ENCODE data around the gene SAMD9.
A peak's percentile ranks its signal among the peaks of the same experiment; 100 is the strongest.
"Not testable (repeated sequence)": the region's sequence is repeated elsewhere in the genome, so short reads cannot be mapped to it uniquely, and the experiment has no call there.

The SAMD9 gene

DNA sequence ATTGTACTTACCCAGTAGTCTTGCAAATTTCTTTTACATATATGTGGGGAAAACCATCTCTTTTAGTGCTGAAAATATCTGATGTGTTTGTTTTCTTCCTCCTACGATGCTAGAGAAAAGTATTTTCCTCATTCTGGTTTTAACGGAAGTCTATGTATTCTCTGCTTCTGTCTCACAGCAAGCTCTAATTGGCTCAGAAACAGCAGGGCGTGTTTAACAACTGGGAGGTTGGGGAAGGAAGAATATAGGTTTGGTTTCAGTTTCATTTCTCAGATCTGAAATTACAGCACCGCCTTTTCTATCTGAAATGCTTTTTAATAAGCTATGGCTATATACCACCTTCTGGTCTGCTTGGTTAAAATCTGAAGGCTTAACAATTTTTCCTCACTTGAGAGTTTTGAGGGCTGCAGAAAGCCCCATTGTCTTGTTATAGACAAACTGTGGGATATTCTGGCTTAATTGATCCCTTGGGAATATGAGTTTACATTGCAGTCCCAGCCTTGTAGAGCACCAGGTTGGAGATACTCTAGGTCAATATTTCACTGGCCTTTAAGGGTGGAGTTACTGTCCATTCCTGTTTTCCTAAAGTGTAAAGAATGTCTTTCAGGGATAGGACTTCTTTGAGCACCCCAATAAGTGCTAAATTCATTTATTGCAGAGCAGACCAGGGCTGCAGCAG lies at the start of gene SAMD9:
SAMD9 (minus strand) TSS at position 128 of the 679 bp plus-strand sequence. CDS start 11,882 bp downstream, outside the sequence.
- peak; percentile 79 to 93 for DNase-seq

DNA sequence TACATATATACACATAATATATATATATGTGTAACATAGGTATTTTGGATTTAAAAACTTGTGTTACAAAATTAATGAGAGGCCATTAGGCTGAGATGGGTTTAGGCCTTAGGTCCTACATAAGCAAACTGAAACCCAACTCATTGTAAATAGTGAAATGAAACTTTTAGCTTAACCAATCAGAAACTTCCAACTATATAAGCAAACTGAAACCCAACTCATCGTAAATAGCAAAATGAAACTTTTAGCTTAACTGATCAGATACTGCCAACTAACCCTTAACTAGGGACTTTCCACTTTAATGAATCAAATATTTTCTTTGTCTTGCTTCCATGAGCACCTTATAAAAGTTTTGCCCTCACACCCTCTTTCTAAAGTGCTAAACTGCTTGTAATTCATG lies 47.7 kb upstream of the SAMD9 start:
- DNase-seq: no peak

DNA sequence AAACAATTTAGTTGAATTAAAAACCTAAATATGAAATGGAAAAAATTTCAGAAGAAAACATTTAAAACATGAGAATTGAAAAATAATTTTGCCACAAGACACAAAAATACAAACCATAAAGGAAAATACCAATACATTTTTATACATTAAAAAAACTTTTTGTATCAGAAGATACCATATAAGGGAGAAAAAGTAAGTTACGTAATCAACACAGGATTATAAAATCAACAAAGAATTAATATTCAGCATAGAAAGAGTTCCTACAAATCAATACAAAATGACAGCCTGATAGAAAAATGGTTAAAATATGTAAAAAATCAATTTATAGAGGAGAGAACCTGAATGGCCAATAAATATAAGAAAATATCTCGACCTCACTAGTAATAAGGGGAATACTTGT lies 47.0 kb upstream of the SAMD9 start:
- no peak for DNase-seq

DNA sequence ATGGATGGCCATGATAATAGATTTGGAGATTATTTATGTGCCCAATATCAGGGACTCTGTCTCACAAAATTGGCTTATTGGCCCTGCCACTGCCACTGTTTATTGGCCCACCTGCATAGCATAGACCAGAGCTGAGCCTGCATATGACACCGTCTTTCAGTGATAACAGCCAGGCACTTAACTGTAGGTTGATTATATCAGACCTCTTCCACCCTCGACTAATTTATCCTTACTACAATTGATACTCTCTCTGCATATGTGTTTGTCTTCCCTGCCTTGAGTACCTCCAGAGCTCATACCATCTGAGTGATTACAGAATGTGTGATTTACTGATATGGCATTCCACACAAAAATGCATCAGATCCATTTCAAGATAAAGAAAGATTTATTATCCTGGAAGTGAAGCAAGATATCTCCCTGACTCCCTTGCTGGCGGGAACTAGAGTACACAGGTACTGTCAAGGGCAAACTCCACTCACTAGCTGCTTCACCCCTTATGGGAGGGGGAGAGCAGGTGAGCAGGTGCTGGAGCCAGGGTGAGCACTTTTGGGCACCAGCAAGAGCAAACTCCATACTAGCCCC lies 43.5 kb upstream of the SAMD9 start:
- DNase-seq: no peak

DNA sequence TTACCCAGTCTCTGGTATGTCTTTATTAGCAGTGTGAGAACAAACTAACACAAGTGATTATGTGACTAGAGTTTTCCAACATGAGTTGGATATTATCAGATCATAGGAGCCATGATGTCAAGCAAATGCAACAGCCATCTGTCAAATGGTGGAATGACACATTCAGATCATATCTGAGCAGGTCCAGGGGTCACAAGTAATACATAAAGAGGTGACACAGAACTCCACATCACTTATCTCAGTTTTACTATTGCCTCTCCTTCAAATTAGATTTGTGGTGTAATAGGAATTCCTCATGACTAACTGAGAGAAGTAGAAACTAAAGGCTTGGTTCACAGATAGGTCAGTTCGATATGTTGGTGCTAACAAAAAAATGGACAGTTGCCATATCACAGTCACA lies 42.6 kb upstream of the SAMD9 start:
- DNase-seq: no peak

DNA sequence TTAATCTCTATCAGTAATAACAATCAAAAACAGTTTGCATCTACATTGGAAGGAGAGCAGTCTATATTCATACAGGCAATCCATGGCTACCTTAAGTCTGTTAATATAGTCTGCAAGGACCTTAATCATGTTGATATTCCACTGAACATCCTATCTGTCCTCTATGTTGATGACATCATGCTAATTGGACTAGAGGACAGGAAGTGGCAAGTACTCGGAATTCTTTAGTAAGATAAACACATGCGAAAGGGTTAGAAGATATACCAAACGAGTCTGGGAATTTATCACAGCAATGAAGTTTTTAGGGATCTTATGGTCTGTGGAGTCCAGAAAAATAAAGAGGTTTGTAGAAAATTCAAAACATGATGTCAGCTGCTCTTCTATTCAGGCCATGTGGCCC lies 41.7 kb upstream of the SAMD9 start:
- no peak for DNase-seq

DNA sequence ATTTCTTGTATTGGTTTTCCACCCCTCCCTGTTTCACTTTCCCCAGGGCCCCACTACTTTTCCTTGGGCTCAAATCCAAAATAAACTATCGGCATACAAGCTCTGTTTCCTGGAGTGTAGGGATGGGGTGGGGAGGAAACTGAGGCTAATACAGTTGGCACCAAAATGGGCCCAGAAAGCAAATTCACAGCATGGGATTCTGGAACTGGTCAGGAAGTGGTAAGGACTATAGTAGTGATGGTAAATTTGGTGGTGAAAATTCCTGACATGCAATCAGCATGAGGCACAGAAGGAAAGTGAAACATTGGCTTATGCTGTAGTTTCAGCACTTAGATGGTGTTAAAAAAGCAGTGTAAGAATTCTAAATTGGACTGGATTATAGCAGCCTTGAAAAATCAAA lies 39.1 kb upstream of the SAMD9 start:
- no peak for DNase-seq

DNA sequence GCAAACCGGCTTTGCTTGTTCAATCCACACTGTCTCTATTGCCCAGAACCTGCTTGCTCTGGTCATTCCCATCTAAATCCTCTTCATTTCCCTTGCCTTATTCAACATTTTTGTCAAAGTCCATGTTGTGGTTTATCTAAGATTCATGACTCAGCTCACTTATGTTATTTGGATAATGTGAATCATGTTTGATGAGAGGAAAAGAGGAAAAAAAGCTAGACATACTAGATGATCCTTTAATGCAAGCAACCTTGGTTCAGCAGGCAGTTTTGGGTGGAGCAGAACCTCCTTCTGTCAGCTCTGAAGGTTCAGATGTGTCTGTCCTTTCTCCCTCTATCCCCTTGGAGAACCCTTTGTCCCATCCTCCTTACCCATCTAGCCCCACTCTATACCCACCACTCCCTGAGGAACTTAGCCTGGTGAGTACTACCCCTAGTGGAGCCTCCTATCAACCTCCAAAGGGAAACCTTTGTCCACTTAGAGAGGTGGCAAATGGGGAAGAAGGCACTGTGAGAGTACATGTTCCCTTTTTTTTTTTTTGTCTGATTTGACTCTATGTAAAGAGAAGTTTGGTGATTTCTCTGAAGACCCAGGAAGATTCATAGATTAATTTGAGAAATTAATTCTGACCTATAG lies 32.5 kb upstream of the SAMD9 start:
- no peak for DNase-seq

DNA sequence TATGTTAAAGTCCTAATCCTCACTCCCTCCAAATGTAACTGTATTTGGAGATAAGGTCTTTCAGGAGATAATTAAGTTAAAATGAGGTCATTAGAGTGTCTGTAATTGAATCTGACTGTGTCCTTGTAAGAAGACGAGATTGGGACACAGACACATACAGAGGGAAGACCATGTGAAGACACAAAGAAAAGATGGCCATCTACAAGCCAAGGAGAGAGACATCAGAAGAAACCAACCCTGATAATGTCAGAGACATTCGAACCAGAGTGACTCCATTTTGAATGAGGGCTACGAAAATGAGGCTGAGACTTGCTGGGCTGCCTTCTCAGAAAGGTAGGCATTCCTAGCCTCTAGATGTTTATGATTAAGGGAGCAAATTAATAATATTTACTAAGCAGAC lies 30.9 kb upstream of the SAMD9 start:
- no peak for DNase-seq

DNA sequence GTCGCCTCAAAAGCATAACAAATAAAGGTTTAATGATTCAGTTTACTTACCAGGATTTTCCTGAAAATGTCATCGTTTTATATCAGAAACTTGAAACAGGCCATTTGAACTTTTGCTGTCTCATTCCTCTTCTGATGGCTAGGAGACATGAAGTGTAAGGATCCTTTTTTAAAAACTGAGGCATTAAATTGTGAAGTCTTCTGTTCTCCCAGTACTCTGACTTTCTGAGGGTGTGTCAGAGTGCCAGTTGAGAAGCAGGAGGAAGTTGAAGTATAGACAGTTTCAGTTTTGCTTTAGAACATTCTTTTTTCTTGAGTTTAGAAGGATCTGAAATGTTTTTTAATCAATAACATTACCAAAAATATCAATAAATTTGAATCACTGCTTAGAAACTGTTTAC lies 30.4 kb upstream of the SAMD9 start, which contains the start of gene SAMD9L:
SAMD9L (minus strand) TSS at position 242 of the 400 bp plus-strand sequence. CDS start 12,414 bp downstream, outside the sequence.
- no peak for DNase-seq

DNA sequence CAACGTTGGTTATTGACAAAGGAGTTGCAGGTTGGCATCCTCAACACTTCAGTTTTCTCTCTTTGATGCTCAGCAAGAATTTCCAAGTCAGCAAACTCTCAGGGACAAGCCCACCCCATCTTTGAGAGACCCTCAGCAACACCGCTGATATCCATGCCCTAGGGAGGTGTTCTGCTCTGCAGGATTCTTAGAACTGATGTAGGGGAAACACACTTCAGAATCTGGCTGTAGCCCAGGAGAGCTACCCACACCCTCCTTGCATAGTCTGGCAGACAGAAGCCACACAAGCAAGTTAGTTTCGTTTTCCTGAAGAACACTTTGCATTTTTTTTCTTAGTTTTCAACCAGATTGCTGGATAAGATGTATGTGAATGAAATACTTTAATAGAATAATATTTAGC lies 29.6 kb upstream of the SAMD9 start:
- no peak for DNase-seq

DNA sequence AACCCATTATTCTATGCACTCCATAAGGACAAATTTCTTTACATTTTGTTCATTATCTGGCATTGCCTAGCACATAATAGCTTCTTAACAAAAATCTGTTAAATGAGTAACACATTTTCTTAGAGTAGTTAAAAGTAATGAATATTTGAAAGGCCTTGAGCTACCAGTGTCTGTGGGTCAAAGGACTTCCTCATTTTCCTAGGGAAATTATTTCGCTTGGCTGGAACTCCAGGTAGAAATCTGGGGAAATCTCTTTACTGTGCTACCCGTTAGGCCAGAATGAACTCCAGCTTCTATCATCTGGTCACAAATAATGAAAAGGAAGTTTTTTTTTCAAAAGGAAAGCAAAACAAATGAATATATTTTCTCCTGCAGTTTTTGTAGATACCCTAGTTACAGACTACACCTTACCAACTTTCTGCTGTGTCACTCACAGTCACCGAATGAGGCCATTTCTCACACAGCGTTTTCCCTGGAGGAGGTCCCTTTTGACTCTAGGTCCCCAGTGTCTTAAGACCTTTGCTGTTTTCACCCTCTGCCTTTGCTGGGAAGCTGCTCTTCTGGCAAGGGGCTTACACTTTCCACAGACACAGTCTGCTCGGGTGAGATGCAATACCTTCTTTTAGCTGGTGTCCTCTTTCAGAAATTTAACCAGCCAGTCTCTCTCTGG lies 28.8 kb upstream of the SAMD9 start:
- DNase-seq: no peak

DNA sequence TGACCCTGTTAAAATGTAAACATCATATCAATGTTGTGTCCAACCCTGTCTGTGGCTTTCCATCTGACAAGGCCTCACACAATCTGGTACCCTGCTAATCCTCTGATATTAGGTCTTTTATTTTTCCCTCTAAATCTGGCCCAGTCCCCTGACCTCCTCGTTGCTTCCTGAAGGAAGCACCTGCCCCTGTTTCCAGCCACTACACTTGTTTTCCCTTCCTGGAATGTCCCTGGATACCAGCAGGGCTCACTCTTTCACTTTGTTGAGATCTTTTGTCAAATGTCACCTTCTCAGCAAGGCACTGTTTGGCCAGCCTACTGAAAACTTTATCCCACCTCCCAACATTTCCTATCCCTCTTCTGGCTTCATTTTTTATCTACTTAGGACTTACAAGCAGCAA lies 28.3 kb upstream of the SAMD9 start:
- DNase-seq: no peak

DNA sequence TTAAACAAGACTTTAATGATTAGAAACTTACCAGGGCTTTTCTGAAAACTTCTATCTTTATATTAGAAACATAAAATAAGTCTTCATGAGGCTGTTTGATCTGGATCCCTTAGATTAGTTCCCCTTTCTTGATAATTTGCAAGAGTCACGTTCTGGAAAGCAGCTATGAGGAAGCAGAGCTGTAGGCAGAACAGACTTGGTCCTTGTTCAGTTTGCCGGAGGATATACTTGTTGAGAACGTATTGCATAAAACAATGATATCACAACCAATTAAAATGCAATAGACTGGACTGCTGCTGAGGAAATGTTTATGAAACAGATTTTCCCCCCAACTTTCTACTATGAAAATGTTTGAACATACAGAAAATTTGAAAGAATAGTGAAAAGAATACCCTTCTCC lies 27.6 kb upstream of the SAMD9 start:
- DNase-seq: no peak

DNA sequence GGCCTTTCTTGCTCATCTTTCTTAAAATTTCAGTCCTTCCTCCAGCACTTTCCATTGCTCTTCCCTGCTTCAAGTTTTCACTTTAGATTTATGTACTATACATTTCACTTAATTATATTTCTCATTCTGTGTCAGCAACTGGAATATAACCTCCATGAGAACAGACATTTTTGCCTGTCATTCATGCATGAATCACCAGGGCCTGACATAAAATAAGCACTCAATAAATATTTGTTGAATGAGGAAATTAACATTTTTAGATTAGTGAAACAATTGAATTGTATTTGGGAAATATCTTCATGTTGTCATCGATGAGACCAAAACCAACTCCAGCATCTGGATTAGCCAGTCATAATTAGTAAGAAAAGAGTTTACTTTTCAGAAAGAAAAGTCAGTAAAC lies 24.3 kb upstream of the SAMD9 start:
- no peak for DNase-seq

DNA sequence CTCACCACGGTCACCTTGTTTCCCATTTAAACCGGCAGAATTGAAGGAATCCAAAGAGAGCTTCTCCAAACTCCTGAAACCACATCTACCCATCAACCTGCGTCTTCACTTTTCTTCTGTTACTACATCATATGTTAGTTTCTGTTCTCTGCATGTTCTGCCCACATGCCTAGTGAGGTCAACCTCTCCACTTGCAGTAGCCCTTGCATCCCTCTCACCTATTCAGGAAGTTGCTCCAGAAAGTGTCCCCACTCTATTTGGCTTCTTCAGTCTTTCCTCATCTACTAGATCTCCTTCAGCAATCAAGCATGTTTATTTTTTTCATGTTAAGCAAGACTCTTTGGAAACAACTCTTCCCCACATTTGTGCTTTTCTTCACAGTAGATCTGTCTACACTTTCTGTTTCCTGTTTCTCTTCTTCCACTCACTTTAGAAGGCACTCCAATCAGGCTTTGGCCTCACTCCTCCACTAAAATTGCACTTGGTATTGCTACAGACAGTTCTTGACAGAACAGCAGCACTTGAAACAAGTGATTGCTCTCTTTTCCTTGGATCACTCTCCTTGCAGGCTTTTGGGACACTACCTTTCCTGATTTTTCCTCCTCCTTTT lies 22.9 kb upstream of the SAMD9 start:
- no peak for DNase-seq

DNA sequence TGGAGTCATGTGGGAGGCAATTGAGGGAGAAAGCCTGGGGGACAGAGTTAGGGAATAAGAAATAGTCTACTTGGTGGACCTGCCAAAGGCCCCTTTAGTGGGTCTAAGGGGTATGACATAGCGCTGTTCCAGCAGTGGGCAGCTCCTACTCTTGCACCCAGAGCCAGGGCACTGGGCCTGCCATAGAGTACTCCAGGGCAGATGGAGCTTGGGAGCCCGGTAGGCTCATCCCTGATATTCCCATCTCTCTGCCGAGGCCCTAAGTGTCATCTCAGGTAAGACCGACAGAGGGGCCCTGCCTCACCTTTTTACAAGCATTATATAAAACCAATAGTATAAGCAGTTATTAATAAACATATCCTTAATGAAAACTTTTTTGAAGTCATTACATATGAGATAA lies 20.8 kb upstream of the SAMD9 start:
- no peak for DNase-seq

DNA sequence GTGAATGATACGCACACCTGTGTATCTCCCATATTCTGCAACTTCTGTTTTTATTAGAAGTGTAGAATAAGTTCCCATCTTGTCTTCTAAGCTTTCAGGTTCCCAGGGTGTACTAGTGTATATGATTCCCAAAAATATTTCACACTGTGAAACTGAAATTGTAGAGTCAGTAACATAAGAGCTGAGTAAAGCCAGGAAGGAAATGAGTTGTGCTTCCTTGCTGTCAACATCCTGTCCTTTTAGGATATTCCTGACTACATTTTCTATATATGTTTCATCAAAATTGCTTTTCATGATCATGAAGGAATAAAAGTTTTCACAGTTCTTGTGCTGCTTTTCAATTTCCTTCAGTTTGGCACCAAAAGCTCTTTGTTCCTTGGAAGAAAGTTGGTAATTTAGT lies 15.2 kb upstream of the SAMD9 start:
- DNase-seq: no peak

DNA sequence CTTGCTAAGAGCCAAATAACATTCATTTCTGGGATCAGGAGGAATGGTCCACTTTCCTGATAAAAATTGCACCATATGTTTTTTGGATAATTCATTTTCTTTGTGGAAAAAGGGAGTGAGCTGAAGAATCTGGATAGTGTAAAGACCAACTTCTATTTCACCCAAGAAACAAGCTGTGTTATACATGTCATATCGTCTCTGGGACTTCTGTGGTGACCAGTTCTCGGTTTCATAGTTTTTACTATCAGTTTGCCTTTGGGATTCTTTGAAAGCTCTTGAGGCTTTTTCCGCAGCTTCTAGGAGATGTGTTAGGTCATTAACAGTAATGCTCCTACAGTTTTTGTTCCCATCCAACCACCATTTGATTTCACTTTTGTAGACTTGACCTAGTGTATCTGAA lies 14.4 kb upstream of the SAMD9 start:
- no peak for DNase-seq

DNA sequence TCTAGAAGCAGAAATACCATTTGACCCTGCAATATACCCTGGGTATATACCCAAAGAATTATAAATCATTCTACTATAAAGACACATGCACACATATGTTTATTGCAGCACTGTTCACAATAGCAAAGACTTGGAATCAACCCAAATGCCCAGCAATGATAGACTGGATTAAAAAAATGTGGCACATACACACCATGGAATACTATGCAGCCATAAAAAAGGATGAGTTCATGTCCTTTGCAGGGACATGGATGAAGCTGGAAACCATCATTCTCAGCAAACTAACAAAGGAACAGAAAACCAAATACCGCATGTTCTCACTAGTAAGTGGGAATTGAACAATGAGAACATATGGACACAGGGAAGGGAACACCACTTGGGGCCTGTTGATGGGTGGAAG lies 9.2 kb upstream of the SAMD9 start:
- not testable (repeated sequence) for DNase-seq

DNA sequence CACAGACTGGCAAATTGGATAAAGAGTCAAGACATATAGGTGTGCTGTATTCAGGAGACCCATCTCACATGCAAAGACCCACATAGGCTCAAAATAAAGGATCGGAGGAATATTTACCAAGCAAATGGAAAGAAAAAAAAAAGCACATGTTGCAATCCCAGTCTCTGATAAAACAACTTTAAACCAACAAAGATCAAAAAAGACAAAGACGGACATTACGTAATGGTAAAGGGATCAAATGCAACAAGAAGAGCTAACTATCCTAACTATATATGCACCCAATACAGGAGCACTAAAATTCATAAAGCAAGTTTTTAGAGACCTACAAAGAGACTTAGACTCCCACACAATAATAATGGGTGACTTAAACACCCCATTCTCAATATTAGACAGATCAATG lies 5.8 kb upstream of the SAMD9 start:
- DNase-seq: not testable (repeated sequence)

DNA sequence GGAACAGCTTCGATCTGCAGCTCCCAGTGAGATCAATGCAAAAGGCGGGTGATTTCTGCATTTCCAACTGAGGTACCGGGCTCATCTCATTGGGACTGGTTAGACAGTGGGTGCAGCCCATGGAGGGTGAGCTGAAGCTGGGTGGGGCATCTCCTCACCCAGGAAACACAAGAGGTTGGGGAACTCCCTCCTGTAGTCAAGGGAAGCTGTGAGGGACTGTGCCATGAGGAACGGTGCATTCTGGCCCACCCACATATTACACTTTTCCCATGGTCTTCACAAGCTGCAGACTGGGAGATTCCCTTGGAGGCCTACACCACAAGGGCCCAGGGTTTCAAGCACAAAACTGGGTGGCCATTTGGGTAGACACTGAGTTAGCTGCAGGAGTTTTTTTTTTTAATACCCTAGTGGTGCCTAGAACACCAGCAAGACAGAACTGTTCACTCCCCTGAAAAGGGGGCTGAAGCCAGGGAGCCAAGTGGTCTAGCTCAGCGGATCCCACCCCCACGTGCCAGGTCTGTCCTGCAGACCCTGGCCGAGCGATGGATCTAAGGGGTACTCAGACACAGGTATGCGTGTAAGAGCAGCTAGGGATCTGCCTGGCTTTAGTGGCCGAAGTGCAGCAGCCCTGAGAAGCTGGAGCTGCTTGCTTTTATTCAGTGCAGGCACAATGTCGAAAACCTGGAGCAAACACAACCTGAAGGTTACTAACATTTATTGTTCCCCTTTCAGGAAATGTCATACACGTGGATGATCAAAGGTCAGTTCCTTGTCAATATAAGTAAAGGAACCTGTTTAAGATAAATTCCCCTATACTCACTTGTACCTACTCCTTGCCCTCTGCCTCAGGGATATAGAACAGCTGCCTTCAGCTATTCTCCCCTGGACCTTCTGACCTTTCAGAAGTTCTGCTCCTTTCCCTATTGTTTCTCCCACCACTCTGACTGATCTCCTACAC lies 3.1 kb upstream of the SAMD9 start:
- no peak for DNase-seq

Measured in NCI-H2081 (cell line).